Mesenchymal stem cell (in vitro differentiated cells and primary cell): ENCODE results near the gene ADISSP.

Experiments used
- DNase-seq: peaks from one replicate; pipeline ENCODE4 v3.0.0-alpha.2; 2013
- H2AFZ ChIP-seq: one replicate; pipeline ENCODE4 v1.6.1; 2013; ENCODE audit warnings: low read depth, mild to moderate bottlenecking, control low read depth, inconsistent platforms, low read length, moderate library complexity
- H2AK5ac ChIP-seq: 2 replicates; pipeline ENCODE4 v1.6.1; 2013; ENCODE audit warnings: low read length, moderate library complexity, mild to moderate bottlenecking, inconsistent platforms; ENCODE audit not compliant: severe bottlenecking
- H2BK120ac ChIP-seq: one replicate; pipeline ENCODE4 v1.6.1; 2013; ENCODE audit warnings: low read depth, mild to moderate bottlenecking, inconsistent platforms, low read length, moderate library complexity
- H2BK12ac ChIP-seq, 2 experiments: one replicate each; pipeline ENCODE4 v1.6.1; 2013; ENCODE audit warnings: inconsistent platforms in 2 of 2, low read length in 2 of 2, mild to moderate bottlenecking in 2 of 2, moderate library complexity in 2 of 2, control low read depth in 1 of 2
- H2BK15ac ChIP-seq: one replicate; pipeline ENCODE4 v1.6.1; 2013; ENCODE audit warnings: mild to moderate bottlenecking, low read depth, inconsistent platforms; ENCODE audit not compliant: poor library complexity, severe bottlenecking
- H2BK5ac ChIP-seq: 2 replicates; pipeline ENCODE4 v1.6.1; 2013; ENCODE audit warnings: low read depth, mild to moderate bottlenecking, low read length, control low read depth, inconsistent platforms; ENCODE audit not compliant: poor library complexity, severe bottlenecking
- H3K14ac ChIP-seq, 2 experiments: one replicate each; pipeline ENCODE4 v1.6.1; 2013; ENCODE audit warnings: inconsistent platforms in 2 of 2, low read length in 2 of 2, control low read depth in 1 of 2, mild to moderate bottlenecking in 1 of 2, moderate library complexity in 1 of 2
- H3K18ac ChIP-seq, 2 experiments: one replicate each; pipeline ENCODE4 v1.6.1; 2013; ENCODE audit warnings: inconsistent platforms in 2 of 2, low read length in 2 of 2, control low read depth in 1 of 2, low read depth in 1 of 2, mild to moderate bottlenecking in 1 of 2
- H3K23ac ChIP-seq, 2 experiments: one replicate each; pipeline ENCODE4 v1.6.1; 2013; ENCODE audit warnings: inconsistent platforms in 2 of 2, low read length in 2 of 2, mild to moderate bottlenecking in 2 of 2, moderate library complexity in 2 of 2, control low read depth in 1 of 2
- H3K27ac ChIP-seq: 2 replicates; pipeline ENCODE4 v1.5.1; 2013; ENCODE audit warnings: mild to moderate bottlenecking, moderate library complexity, low read length, control low read depth, inconsistent platforms; ENCODE audit not compliant: poor library complexity, severe bottlenecking
- H3K27me3 ChIP-seq, 2 experiments: 2 replicates each; pipeline versions ENCODE4 v1.6.1 to v1.7.0; 2013; ENCODE audit warnings: low read length in 2 of 2, mild to moderate bottlenecking in 2 of 2, moderate library complexity in 2 of 2, control low read depth in 1 of 2, inconsistent platforms in 1 of 2; ENCODE audit not compliant: control insufficient read depth in 1 of 2, insufficient read depth in 1 of 2
- H3K36me3 ChIP-seq, 2 experiments: 2 replicates each; pipeline versions ENCODE4 v1.6.1 to v1.7.0; 2013; ENCODE audit warnings: low read length in 2 of 2, control low read depth in 1 of 2, inconsistent platforms in 1 of 2, low read depth in 1 of 2, mild to moderate bottlenecking in 1 of 2; ENCODE audit not compliant: insufficient read depth in 2 of 2, control insufficient read depth in 1 of 2
- H3K4ac ChIP-seq, 2 experiments: one replicate each; pipeline ENCODE4 v1.6.1; 2013; ENCODE audit warnings: inconsistent platforms in 2 of 2, low read length in 2 of 2, mild to moderate bottlenecking in 2 of 2, moderate library complexity in 2 of 2, control low read depth in 1 of 2, low read depth in 1 of 2
- H3K4me1 ChIP-seq: 2 replicates; pipeline ENCODE4 v1.6.1; 2013; ENCODE audit warnings: low read depth, low read length, control low read depth; ENCODE audit not compliant: control insufficient read depth, insufficient read depth
- H3K4me2 ChIP-seq: 2 replicates; pipeline ENCODE4 v1.6.1; 2013; ENCODE audit warnings: low read length, mild to moderate bottlenecking, inconsistent platforms; ENCODE audit not compliant: poor library complexity, severe bottlenecking
- H3K4me3 ChIP-seq, 2 experiments: 2 replicates each; pipeline versions ENCODE4 v1.5.1 to v1.7.0; 2013; ENCODE audit warnings: low read length in 2 of 2, mild to moderate bottlenecking in 2 of 2, control low read depth in 1 of 2, low read depth in 1 of 2; ENCODE audit not compliant: insufficient read depth in 1 of 2
- H3K79me1 ChIP-seq: replicated peaks from 2 replicates; pipeline ENCODE4 v1.6.1; 2013; ENCODE audit warnings: mild to moderate bottlenecking, control low read depth, low read length, inconsistent platforms; ENCODE audit not compliant: poor library complexity, severe bottlenecking
- H3K9ac ChIP-seq: 2 replicates; pipeline ENCODE4 v1.7.0; 2013; ENCODE audit warnings: mild to moderate bottlenecking, low read length, moderate library complexity
- H3K9me3 ChIP-seq: 2 replicates; pipeline ENCODE4 v1.7.0; 2013; ENCODE audit warnings: mild to moderate bottlenecking, low read length; ENCODE audit not compliant: control insufficient read depth
- H4K8ac ChIP-seq: one replicate; pipeline ENCODE4 v1.6.1; 2013; ENCODE audit warnings: inconsistent platforms, mild to moderate bottlenecking, low read length, moderate library complexity
- H4K91ac ChIP-seq: one replicate; pipeline ENCODE4 v1.6.1; 2013; ENCODE audit warnings: mild to moderate bottlenecking, low read length, inconsistent platforms
- WGBS: methylation state at CpG from one replicate; pipeline ENCODE4 v1.1.7; 2013; ENCODE audit warnings: mixed read lengths; 5-methylcytosine and 5-hydroxymethylcytosine counted together

ADISSP gene

DNA sequence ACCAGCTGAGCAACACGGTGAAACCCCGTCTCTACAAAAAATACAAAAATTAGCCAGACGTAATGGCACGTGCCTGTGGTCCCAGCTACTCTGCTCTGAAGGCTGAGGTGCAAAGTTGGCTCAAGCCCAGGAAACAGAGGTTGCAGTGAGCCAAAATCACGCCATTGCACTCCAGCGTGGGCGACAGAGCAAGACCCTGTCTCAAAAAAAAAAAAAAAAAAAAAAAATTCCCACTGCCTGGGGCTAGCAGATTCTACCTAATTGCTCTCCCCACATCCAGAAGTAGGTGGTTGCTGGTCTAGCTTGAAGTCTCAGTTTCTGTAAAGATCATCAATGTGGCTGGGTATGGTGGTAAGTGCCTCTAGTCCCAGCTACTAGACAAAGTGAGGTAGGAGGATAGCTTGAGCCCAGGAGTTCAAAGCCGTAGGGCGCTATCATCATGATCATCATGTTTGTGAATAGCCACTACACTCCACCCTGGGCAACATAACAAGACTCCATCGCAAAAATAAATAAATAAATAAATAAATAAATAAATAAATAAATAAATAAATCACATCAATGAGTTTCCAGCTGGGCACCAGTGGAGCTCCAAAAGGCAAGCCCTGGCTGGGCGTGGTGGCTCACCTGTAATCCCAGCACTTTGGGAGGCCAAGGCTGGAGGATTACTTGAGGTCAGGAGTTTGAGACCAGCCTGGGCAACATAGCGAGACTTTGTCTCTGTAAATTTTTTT, 46.5 kb upstream of the ADISSP start:
- DNase-seq: no peak
- H3K27ac ChIP-seq: no peak overlapping the region

GRCh38 chr20:3812975-3813847, 45.7 kb upstream of the ADISSP start:
- Histone ChIP-seq H3K9me3 (no peaks in the 10 kb centered on the region), H3K4ac (peak overlapping the region in 1 of 2 experiments; percentile 14), H3K36me3 (no peaks in the 10 kb centered on the region), H3K27ac (no peak overlapping the region), H2BK15ac (no peak overlapping the region), H4K8ac (peak overlapping the region; percentile 52), H3K4me2 (no peak overlapping the region), H3K14ac (no peak overlapping the region), H2BK12ac (peak overlapping the region; percentile 90 to 100), H3K79me1 (no peaks in the 10 kb centered on the region), H3K27me3 (no peaks in the 10 kb centered on the region), H2AFZ (no peak overlapping the region), H2BK120ac (no peak overlapping the region), H3K4me1 (peaks cover 10% of the 10 kb centered on the region), H3K4me3 (no peak overlapping the region), H3K23ac (no peak overlapping the region), H4K91ac (peak overlapping the region; percentile 29), H2BK5ac (no peak overlapping the region), H3K18ac (peak overlapping the region; percentile 47 to 54), H3K9ac (peak overlapping the region; percentile 19), H2AK5ac (peak overlapping the region; percentile 88)
- 94% methylated on average over 8 of the region's 8 CpGs for WGBS
- no peak for DNase-seq

More for the DNA sequence above, 46.5 kb upstream of the ADISSP start:
- H3K9ac ChIP-seq: no peak overlapping the region
- H2BK5ac ChIP-seq: no peak overlapping the region
- no peak overlapping the region for H2BK15ac ChIP-seq
- no peak overlapping the region for H3K4me3 ChIP-seq
- no peak overlapping the region for H4K8ac ChIP-seq
- H3K18ac ChIP-seq: peak overlapping the region in 1 of 2 experiments; percentile 54
- peak overlapping the region in 1 of 2 experiments; percentile 14 for H3K4ac ChIP-seq
- no peak overlapping the region for H2BK120ac ChIP-seq
- no peaks in the 10 kb centered on the region for H3K9me3 ChIP-seq
- H3K36me3 ChIP-seq: no peaks in the 10 kb centered on the region
- H3K4me1 ChIP-seq: peaks cover 15% of the 10 kb centered on the region
- H3K4me2 ChIP-seq: no peak overlapping the region
- H3K79me1 ChIP-seq: no peaks in the 10 kb centered on the region
- WGBS: 95% methylated on average over 5 of the region's 12 CpGs
- no peak overlapping the region for H3K14ac ChIP-seq
- H4K91ac ChIP-seq: no peak overlapping the region
- H2AK5ac ChIP-seq: no peak overlapping the region
- H3K27me3 ChIP-seq: no peaks in the 10 kb centered on the region
- H2BK12ac ChIP-seq: peak overlapping the region in 1 of 2 experiments; percentile 42
- H3K23ac ChIP-seq: no peak overlapping the region
- H2AFZ ChIP-seq: no peak overlapping the region

- H2BK120ac ChIP-seq: peak overlapping the region; percentile 93
- no peak overlapping the region for H3K4me2 ChIP-seq
- peak overlapping the region; percentile 100 for H2BK15ac ChIP-seq
- H3K14ac ChIP-seq: peak overlapping the region in 1 of 2 experiments; percentile 53
- 98% methylated on average over 8 of the region's 9 CpGs for WGBS
- peak overlapping the region; percentile 98 for H2AK5ac ChIP-seq
- peak overlapping the region; percentile 32 to 99 for H2BK12ac ChIP-seq
- DNase-seq: no peak
- no peaks in the 10 kb centered on the region for H3K27me3 ChIP-seq
- H3K18ac ChIP-seq: peak overlapping the region; percentile 63 to 98
- no peak overlapping the region for H3K23ac ChIP-seq
- peak overlapping the region; percentile 73 for H3K9ac ChIP-seq
- H4K8ac ChIP-seq: peak overlapping the region; percentile 88
- peak overlapping the region; percentile 99 for H4K91ac ChIP-seq
- H3K79me1 ChIP-seq: no peaks in the 10 kb centered on the region
- H2AFZ ChIP-seq: no peak overlapping the region
- no peaks in the 10 kb centered on the region for H3K36me3 ChIP-seq
- peak overlapping the region; percentile 73 to 99 for H3K4ac ChIP-seq
- H3K27ac ChIP-seq: peak overlapping the region; percentile 79
- H2BK5ac ChIP-seq: peak overlapping the region; percentile 66
- H3K9me3 ChIP-seq: no peaks in the 10 kb centered on the region
- no peak overlapping the region for H3K4me3 ChIP-seq
- H3K4me1 ChIP-seq: peaks cover 16% of the 10 kb centered on the region
Observed at GRCh38 chr20:3812259-3812681, 44.7 kb upstream of the ADISSP start.
